ENCODE results near the gene PCNT.

DNA sequence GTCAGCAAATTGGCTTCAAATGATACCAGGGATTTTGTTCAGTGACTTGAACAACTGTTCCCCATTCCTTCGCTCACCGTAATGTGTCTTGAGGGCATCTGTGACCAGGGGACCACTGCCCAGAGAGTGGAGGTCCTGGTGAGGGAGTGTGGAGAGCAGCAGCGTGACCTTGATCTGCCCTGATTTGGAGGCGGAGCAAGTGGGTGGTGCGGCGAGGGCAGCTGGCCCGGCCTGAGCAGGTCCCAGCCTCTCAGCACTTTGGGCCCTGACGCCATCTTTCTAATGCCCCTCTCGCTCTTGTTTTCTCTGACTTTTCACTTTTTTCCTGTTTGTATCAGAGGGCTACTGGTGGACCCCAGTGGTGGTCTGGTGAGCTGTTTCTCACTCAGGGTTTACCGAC lies 165.8 kb downstream of the PCNT start:
- TF ChIP-seq CTCF (IDR thresholded peaks at IDR 0.05) (no peak), POLR2A (IDR thresholded peaks at IDR 0.05) (no peak), POLR2AphosphoS5 (IDR thresholded peaks at IDR 0.05) (no peak), EP300 (IDR thresholded peaks at IDR 0.05) (no peak)
